ENCODE measurements around the gene SLCO4A1.

GRCh38 chr20:62633598-62634329 is 8.5 kb upstream of the SLCO4A1 start:
- TF ChIP-seq EZH2phosphoT487 (IDR thresholded peaks at IDR 0.05; ENCODE audit: borderline replicate concordance, low read length) (no peak), CTCF (IDR thresholded peaks at IDR 0.05; ENCODE audit: low read depth, low read length, poor library complexity, severe bottlenecking) (no peak)

Measured in DOHH2 (cell line).